A549 (cell line): ENCODE measurements around the gene RNF213.

ENCODE experiments used
- CBX8 ChIP-seq: fragments of 200-600 bp; sonication (generic); IDR thresholded peaks from 2 replicates; pipeline ENCODE4 v1.6.1; 2016
- CEBPB ChIP-seq, 2 experiments: fragments of >200 bp in 1 of 2; sonication (Bioruptor Twin) in 1 of 2; formaldehyde crosslinking in 1 of 2; IDR thresholded peaks; 2 replicates each; pipeline ENCODE4 v1.6.1; 2012 to 2016
- CTCF ChIP-seq: fragments of >200 bp; sonication (Bioruptor Twin); formaldehyde crosslinking; IDR thresholded peaks from 3 replicates; pipeline ENCODE4 v1.5.1; 2016
- EP300 ChIP-seq, 2 experiments: fragments of >200 bp; sonication (Bioruptor Twin); formaldehyde crosslinking; IDR thresholded peaks; 2 replicates in 1 of 2; 3 replicates in 1 of 2; pipeline ENCODE4 v1.6.1; 2016 to 2017
- JUN ChIP-seq, 2 experiments: fragments of >200 bp; sonication (Bioruptor Twin); formaldehyde crosslinking; IDR thresholded peaks; 2 replicates in 1 of 2; 3 replicates in 1 of 2; pipeline ENCODE4 v1.6.1; 2016 to 2017
- POLR2A ChIP-seq: IDR thresholded peaks from 2 replicates; pipeline ENCODE4 v1.6.1; 2012; ENCODE audit warnings: mild to moderate bottlenecking, low read length
- RAD21 ChIP-seq, 2 experiments: fragments of >200 bp in 1 of 2; sonication (Bioruptor Twin) in 1 of 2; formaldehyde crosslinking in 1 of 2; IDR thresholded peaks in 1 of 2; conservative IDR thresholded peaks in 1 of 2; 2 replicates in 1 of 2; 3 replicates in 1 of 2; pipeline ENCODE4 v1.6.1; 2012 to 2018; ENCODE audit warnings: inconsistent platforms in 1 of 2
- RNF2 ChIP-seq: fragments of 200-600 bp; sonication (generic); IDR thresholded peaks from 2 replicates; pipeline ENCODE4 v1.6.1; 2016; ENCODE audit warnings: low read depth, mild to moderate bottlenecking, antibody characterized with exemption, moderate library complexity, borderline replicate concordance
- TP53 ChIP-seq: fragments of 250-450 bp; sonication (Bioruptor Pico); IDR thresholded peaks from 2 replicates; pipeline ENCODE4 v1.5.0; 2021; ENCODE audit warnings: mild to moderate bottlenecking, moderate library complexity
- TF ChIP-seq, protein P1 (sequence below): fragments of 150-350 bp; IDR thresholded peaks from 2 replicates; pipeline ENCODE4 v1.6.1; 2014; ENCODE audit warnings: low read depth, mild to moderate bottlenecking, low read length

- TF ChIP-seq CTCF (no peak), CEBPB (IDR thresholded peaks at IDR 0.05) (no peak), POLR2A (no peak), RAD21 (conservative IDR thresholded peaks at IDR 0.05 in 1 of 2, IDR thresholded peaks at IDR 0.05 in 1 of 2) (no peak), TP53 (CRISPR knock-in tag) (no peak), JUN (IDR thresholded peaks at IDR 0.05) (no peak), EP300 (IDR thresholded peaks at IDR 0.05) (no peak), CBX8 (no peak), RNF2 (no peak)
- TF ChIP-seq, protein P1, sequence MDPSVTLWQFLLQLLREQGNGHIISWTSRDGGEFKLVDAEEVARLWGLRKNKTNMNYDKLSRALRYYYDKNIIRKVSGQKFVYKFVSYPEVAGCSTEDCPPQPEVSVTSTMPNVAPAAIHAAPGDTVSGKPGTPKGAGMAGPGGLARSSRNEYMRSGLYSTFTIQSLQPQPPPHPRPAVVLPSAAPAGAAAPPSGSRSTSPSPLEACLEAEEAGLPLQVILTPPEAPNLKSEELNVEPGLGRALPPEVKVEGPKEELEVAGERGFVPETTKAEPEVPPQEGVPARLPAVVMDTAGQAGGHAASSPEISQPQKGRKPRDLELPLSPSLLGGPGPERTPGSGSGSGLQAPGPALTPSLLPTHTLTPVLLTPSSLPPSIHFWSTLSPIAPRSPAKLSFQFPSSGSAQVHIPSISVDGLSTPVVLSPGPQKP, result no peak
Measured at GRCh38 chr17:80382956-80383355, 122.3 kb downstream of the RNF213 start.
